NCI-H1694 treated with DMSO at 0.1 percent for 48 hours (cell line): ENCODE measurements around the gene ZNF813.

ENCODE experiments used
- DNase-seq: peaks from one replicate; lab custom pipeline; 2025; lab: John Stamatoyannopoulos, UW

Gene ZNF813

DNA sequence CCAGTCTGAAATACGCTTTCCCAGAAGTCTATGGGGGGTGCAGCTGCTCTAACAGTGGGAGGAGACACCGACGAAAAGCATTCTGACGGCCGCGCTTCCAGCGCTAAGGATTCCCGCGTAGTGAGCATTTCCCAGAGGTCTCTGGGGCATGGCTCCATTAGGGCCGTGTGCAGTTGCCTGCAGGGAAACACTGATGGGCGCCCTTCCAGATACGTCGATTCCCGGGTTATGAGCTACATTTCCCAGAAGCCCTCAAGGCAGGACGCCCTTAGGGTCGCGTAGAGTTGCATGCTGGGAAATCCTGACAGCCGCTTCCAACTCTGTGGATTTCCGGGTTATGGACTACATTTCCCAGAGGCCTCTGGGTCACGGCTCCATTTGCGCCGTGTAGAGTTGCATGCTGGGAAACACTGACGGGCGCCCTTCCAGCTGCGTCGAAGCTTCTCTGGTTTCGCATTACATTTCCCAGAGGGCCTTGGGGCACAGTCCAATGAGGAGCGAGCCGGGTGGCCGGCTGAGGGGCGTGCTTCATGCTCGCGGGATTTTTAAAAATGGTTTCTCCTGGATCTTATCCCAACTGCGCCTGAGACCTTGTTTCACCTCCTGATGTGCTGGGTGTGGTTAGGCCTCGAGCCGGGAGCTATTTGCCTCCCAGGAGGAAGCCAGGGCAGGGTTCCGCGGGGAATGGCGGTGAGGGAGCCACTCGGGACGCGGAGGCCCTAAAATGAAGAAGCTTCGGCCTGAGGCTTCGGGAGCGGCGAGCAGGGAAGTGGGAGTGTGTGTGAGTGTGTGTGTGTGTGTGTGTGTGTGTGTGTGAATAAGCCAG lies 53.2 kb downstream of the ZNF813 start:
- peak; percentile 87 for DNase-seq

DNA sequence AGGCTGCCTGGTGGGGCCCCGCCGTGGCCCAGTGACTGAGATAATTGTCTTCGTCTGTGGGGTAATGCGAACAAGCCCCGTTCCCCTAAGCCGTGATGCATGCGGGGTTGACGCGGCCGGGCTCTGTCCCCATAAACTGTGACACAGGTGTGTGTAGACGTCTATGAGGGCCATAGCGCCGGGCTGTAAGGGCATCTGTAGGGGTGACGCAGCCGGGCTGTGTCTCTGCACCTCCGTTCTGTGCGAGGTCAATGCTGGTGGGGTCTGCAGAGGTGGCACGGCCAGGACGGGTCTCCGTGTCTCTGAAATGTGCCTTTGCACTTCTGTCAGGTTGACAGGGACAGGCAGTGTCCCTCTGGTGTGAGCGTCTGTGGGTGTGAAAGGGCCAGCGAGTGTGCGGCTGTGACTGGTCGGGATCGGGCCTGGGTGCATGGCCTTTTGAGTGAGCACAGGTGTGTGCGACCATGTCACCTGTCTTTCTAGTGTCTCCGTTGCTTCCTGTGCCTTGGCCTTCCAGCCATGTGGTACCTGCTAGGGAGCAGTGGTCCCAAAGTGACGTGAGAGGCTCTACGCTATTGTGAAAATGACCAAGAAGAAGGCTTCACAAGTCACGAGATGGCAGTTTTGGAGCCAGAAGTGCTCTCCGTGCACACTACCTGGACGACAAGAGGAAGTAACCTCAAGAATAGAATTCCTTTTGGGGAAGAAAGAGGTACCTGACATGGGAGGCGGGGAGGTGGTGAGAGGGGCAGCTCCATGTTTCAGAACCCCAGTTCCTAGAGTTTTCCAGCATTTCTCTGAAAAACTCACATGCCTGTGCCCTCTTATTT lies 54.1 kb downstream of the ZNF813 start:
- no peak for DNase-seq

DNA sequence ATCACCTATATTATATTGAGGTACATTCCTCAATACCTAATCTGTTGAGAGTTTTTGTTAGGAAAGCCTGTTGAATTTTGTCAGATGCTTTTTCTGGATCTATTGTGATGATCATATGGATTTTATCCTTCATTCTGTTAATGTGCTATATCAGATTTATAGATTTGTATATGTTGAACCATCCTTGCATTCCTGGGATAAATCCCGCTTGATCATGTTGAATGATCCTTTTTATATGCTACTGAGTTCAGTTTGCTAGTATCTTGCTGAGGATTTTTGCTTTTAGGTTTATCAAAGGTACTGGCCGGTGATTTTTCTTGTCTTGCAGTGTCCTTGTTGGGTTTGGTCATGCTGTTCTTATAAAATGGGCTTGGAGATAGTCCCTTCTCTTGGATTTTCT lies 58.4 kb downstream of the ZNF813 start:
- DNase-seq: no peak

DNA sequence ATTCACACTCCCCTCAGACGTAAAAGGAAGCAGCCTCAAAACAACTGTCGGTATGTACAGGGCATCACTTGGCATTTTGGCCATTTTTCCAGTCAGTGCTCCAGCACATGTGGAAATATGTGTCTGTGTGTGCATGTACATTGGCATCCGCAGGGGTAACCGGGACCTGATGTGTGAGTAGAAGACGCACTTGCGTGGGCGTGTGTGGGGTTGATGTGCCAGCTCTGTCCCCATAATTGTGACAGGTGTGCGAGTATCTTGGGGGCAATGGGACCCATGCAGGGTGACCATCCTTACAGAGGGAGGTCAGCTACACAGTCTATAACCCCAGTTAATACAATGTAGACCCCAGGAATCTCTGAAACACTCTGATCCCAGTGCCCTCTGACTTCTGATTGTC lies 63.1 kb downstream of the ZNF813 start:
- DNase-seq: no peak

DNA sequence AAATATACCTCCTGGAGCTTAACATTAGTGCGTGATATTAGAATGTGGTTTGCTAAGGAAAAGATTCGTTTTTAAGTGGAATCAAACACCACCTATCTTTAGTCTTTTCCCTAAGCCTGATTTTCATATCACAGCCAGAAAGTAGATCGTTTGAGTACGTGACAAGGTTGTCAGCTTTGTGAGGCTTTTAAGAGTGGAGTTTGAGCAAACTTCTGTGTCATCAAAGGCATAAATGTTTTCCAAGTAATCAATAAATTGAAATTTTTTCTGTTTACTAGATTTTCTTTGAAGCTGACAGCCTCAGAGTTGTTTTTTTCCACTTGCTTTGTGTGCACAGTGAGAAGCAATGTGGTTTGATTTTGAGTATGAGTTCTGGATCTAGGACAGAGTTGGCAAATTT lies 63.9 kb downstream of the ZNF813 start:
- DNase-seq: no peak

DNA sequence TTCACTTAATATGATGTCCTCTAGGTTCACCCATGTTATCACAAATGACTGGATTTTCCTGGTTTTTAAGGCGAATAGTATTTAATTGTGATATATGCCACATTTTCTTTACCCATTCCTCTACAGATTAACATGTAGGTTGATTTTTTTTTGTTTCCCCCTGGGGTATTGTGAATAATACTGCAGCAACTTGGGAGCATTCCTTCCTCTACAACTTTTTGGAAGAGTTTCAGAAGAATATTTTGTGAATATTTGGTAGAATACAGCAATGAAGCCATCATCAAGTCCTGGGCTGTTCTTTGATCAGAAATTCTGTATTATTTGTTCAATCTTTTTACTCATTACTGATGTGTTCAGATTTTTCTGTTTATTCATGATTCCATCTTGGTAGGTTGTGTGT lies 64.8 kb downstream of the ZNF813 start:
- DNase-seq: no peak

DNA sequence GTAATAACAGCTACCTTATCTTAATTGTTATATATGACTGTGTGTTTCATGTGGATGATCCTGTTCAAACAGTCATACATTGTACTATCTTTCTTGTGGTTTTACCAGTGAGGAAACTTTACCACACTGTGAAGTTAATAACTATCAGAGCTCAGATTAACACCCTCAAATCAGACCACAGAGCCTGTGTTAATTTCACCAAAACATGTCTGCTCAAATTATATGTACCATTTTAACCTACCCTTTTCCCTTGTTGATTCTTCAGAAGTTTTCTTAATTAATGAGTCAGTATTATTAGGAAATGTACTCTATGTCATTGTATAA lies 68.7 kb downstream of the ZNF813 start:
- no peak for DNase-seq

DNA sequence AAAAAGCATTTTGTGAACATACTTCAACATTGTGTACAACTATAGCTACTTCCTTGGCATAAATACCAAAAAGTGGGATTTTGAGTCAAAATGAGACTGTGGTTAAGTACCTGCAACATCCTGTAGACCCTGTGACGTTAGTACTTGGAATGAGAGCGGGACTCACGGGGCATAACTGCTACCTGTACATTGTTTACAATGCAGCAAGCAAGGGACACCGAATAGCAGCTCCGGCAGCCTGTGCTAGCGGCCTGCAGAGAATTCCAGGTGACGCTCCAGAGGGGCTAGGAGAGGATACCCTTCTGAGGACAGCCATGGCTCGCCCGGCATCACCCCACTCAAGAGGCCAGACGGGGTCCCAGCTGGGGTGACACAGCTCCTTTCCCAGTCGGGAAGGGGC lies 69.6 kb downstream of the ZNF813 start:
- no peak for DNase-seq

DNA sequence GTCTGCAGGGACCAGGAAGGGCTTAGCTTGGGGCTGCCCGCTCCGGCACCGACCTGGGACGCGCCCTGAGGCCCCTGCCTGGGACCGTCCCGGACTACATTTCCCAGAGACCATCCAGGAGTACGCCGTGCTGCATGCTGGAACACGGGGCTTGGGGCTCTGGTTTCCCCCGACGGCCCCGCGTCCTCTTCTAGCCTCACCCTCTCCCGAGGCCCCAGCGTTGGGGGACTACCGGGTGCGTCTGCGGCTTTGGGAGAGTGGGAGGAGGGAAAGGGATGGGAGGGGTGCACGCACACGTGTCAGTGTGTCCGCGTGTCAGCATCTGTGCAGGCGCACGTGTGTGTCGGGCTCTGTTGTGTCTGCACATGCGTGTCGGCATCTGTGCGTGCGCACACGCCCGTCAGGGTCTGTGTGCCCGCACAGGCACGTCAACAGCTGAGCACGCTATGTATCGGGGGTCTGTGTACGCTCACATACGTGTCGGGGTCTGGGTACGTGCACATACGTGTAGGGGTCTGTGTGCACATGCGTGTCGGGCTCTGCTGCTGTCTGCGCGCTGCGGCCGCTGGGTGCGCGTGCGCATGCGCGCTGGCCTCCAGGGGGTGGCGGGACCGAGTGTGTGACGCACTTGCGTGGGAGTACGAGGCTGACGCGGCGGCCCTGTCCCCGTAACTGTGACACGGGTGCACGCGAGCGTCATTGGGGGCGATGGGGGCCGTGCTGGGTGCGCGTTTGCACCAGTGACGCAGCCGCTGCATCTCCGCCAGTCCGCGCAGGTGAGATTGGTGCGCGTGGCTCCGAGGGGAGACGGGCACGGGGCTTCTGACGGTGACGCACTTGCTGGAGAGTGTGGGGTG lies 70.2 kb downstream of the ZNF813 start, which contains the start of gene ZNF331:
ZNF331 (plus strand) TSS at position 625 of the 857 bp plus-strand sequence. CDS start 31,232 bp downstream, outside the sequence.
- peak; percentile 21 for DNase-seq

DNA sequence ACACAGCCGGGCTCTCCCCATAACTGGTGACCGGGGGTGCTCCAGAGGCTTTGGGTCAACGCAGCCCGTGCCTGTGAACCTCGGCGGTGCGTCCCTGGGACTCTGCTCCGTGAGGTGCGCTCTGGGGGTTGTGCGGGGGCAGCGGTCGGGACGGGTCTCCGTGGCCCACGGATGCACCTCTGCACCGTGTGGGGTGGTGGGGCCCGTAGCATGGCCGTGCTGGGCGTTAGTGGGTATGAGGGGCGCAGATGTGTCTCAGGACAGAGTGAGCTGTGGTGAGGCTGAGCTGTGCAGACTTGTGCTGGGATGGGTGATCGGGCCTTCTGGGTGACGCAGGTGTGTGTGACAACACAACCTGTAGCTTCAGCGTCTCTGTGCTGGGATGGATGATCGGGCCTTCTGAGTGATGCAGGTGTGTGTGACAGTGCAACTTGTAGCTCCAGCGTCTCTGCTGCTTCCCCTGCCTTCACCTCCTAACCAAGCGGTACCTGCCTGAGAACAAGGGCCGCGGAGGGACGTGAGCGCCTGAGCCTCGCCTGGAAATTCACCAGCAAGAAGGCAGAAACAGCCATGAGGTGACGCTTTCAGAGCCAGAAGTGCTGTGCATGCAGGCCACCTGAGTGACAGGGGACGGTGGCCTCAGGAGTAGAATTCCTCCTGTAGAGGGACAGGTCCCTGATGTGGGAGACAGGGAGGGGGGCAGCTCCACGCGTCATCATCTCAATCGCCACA lies 71.0 kb downstream of the ZNF813 start:
- no peak for DNase-seq

DNA sequence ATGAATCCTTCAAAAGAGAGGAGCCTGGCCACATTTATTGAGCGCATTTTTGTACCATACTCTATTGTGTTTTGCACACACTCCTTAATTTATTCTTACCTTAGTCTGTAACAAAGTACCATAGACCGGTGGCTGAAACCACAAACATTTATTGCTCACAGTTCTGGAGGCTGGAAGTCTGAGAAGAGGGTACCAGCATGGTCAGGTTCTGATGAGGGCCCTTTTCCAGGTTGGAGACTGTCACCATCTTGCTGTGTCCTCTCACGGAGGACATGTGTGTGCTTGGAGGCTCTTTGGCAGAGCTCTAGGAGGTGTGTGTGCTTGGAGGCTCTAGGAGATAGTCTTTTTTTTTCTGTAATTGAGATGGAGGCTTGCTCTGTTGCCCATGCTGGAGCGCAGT lies 72.6 kb downstream of the ZNF813 start:
- DNase-seq: no peak

DNA sequence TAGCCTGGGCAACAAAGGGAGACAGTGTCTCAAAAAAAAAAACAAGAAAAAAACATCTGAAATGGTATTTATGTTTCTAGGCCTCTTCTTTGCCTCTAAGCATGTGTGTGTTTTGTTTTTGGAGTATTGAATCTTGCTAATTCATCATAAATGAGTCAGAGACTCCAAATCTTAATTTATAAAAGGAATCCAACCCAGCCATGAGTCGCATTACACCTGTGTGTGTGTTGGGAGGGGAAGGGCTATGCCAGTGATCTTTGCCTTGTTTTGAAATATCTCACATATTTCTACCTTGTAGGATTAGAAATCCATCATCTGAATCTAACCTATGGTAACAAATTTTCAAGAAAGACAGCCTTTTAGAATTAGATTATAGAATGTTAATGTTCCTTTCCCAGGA lies 74.4 kb downstream of the ZNF813 start:
- DNase-seq: no peak

DNA sequence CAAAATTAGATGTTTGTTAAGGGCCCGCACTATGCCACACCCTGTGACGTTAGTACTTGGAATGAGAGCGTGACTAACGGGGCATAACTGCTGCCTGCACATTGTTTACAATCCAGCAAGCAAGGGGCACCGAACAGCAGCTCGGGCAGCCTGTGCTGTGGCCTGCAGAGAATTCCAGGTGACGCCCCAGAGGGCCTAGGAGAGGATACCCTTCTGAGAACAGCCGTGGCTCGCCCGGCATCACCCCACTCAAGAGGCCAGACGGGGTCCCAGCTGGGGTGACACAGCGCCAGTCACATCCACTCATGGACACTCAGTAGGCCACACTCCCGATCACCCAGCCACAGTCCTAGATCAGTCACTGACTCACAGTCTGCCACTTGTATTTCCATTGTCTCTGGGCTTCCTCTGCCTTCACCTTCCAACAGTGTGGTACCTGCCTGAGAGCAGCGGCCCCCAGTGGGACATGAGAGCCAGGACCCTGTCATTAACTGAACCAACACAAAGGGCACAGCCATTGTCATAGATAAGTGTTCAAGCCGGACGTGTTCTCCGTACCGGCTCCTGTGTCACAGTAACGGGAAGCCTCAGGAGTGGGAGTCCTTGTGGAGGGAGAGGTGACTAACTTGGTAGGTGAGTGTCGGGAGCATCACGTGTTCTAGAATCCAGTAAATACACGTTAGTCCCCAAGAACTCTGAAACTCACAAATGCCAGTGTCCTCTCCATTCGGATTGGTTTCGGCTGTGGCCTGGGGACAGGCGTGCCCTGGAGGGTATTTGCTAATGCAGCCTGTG lies 77.9 kb downstream of the ZNF813 start:
- DNase-seq: no peak
